ENCODE data around the gene C12orf76.
"Not testable (repeated sequence)": the region's sequence is repeated elsewhere in the genome, so short reads cannot be mapped to it uniquely, and the experiment has no call there.

The C12orf76 gene

GRCh38 chr12:110048242-110049027 lies at the start of gene C12orf76:
Gene C12orf76, minus strand, starts transcription at chr12:110048522. Its CDS starts 27 bp downstream, at chr12:110048495.
- DNase-seq, result peak; percentile 96 to 99 (median 97)

- no peak for DNase-seq
Observed at GRCh38 chr12:110093631-110094311, 45.4 kb upstream of the C12orf76 start.

GRCh38 chr12:110091136-110091711 lies 42.9 kb upstream of the C12orf76 start:
- no peak for DNase-seq

GRCh38 chr12:110090266-110091135 lies 42.2 kb upstream of the C12orf76 start:
- DNase-seq, result no peak

GRCh38 chr12:110088936-110089335 lies 40.6 kb upstream of the C12orf76 start:
- no peak for DNase-seq

- not testable (repeated sequence) for DNase-seq
Observed at GRCh38 chr12:110088216-110088615, 39.9 kb upstream of the C12orf76 start.

GRCh38 chr12:110084314-110085015 lies 36.1 kb upstream of the C12orf76 start:
- no peak for DNase-seq

- DNase-seq, result no peak
Observed at GRCh38 chr12:110080410-110080809, 32.1 kb upstream of the C12orf76 start.

- DNase-seq, result no peak
Observed at GRCh38 chr12:110079477-110080400, 31.4 kb upstream of the C12orf76 start.

GRCh38 chr12:110077800-110078199 lies 29.5 kb upstream of the C12orf76 start:
- no peak for DNase-seq

GRCh38 chr12:110075880-110076279 lies 27.6 kb upstream of the C12orf76 start:
- no peak for DNase-seq

- DNase-seq, result no peak
Observed at GRCh38 chr12:110074089-110074488, 25.8 kb upstream of the C12orf76 start.

- DNase-seq, result peak in 2 of 3 experiments; percentile 78 to 92
Observed at GRCh38 chr12:110073049-110073831, 24.9 kb upstream of the C12orf76 start.

- not testable (repeated sequence) for DNase-seq
Observed at GRCh38 chr12:110072636-110073035, 24.3 kb upstream of the C12orf76 start.

- no peak for DNase-seq
Observed at GRCh38 chr12:110071967-110072366, 23.6 kb upstream of the C12orf76 start.

- no peak for DNase-seq
Observed at GRCh38 chr12:110071504-110071903, 23.2 kb upstream of the C12orf76 start.

- DNase-seq, result no peak
Observed at GRCh38 chr12:110068654-110069053, 20.3 kb upstream of the C12orf76 start.

GRCh38 chr12:110068115-110068514 lies 19.8 kb upstream of the C12orf76 start:
- DNase-seq, result not testable (repeated sequence)

- no peak for DNase-seq
Observed at GRCh38 chr12:110067531-110067930, 19.2 kb upstream of the C12orf76 start.

- DNase-seq, result no peak
Observed at GRCh38 chr12:110065540-110065939, 17.2 kb upstream of the C12orf76 start.

All from NCI-H1417 (cell line).